HTR-8/SVneo (cell line): ENCODE data around the gene NDUFV3.
"Not testable (repeated sequence)": the region's sequence is repeated elsewhere in the genome, so short reads cannot be mapped to it uniquely, and the experiment has no call there.

Experiments
- DNase-seq: peaks from one replicate; pipeline ENCODE4 v3.0.0; 2011; ENCODE audit warnings: low spot score, mixed read lengths; ENCODE audit not compliant: insufficient read length
- FAIRE-seq: peaks from 2 replicates; lab custom pipeline; 2011; peaks lifted over from hg19 to GRCh38; lab: Jason Lieb, UNC

The NDUFV3 gene

GRCh38 chr21:42931560-42932235, 38.6 kb downstream of the NDUFV3 start:
- FAIRE-seq, result no peak
- no peak for DNase-seq

- not testable (repeated sequence) for FAIRE-seq, DNase-seq
Measured at GRCh38 chr21:42932378-42933136, 39.4 kb downstream of the NDUFV3 start.

DNA sequence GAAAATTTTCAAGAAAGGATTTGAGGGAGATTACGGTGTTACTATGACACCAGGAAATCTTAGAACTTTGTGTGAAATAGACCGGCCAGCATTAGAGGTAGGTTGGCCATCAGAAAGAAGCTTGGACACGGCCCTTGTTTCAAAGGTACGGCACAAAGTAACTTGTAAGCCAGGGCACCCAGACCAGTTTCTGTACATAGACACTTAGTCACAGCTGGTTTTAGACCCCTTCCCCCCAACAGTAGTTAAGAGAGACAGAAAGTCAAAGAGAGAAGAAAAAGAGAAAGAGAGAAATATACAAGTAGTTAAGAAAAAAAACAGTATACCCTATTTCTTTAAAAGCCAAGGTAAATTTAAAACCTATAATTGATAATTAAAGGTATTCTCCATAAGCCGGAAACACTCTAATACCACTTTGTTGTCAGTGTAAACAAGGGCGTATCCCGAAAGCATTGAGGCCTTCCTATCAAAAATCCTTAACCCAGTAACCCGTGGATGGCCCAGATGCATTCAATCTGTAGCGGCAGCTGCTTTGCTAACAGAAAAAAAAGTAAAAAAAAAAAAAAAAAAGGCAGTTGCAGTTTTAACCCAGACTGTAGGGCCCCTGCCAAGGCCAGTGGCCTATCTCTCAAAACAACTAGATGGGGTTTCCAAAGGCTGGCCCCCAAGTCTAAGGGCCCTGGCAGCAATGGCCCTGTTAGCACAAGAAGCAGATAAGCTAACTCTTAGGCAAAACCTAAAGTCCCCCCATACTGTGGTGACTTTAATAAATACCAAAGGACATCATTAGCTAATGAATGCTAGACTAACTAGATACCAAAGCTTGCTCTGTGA, 40.2 kb downstream of the NDUFV3 start:
- not testable (repeated sequence) for DNase-seq, FAIRE-seq

GRCh38 chr21:42933973-42934372, 40.9 kb downstream of the NDUFV3 start:
- DNase-seq, FAIRE-seq: not testable (repeated sequence)

GRCh38 chr21:42936360-42936759, 43.3 kb downstream of the NDUFV3 start:
- DNase-seq, FAIRE-seq: not testable (repeated sequence)

- not testable (repeated sequence) for FAIRE-seq, DNase-seq
Measured at GRCh38 chr21:42937034-42937940, 44.2 kb downstream of the NDUFV3 start.

GRCh38 chr21:42937960-42938605, 45.0 kb downstream of the NDUFV3 start:
- DNase-seq (no peak), FAIRE-seq (no peak)

DNA sequence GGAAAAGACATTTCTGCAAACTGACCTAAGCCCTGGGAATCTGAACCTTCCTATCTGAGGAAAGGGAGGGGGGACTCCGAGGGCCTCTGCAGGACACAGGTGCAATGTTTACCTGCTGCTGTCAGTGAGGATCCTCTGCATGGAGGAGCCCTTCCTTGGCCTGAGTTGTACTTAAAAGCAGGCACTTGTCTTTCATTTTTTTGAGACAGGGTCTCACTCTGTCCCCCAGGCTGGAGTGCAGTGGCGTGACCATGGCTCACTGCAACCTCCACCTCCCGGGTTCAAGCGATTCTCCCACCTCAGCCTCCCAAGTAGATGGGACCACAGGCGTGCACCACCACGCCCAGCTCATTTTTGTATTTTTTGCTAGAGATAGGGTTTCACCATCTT, 45.5 kb downstream of the NDUFV3 start:
- not testable (repeated sequence) for DNase-seq, FAIRE-seq

DNA sequence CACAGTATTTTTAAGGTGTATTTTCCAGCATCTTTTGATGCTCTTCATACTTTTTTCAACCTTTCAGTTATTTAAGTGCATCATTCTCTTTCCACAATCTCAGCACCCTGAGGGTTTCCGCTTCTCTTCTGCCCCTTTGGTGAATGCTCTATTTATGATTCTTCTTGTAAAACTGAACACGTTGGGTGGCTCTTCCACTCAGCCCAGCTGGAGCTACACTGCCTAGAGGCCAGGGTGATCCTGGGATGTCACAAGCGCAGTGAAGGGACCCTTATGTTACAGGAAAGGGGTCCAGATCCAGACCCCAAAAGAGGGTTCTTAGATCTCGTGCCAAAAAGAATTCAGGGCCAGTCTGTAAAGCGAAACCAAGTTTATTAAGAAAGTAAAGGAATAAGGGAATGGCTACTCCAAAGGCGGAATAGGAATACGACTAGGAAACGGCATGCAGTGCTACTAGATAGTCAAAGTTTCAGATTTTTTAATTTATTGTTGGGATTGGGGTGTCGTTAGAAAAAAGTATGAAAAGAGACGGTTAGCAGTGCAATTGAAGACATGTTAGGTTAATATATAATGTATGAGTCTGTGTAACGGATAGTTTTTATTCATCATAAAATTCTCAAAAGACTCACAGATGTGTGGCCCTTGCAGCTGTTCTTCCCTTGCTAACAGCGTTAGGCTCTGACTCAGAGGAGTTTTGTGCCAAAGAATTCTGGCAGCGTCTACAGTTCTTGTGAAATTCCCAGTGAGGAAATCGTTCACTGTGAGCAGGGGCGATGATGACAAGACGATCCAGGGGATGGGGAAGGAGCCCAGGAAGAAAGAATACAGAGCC, 46.7 kb downstream of the NDUFV3 start:
- peak; percentile 84 for DNase-seq
- no peak for FAIRE-seq

- no peak for FAIRE-seq
- no peak for DNase-seq
Measured at GRCh38 chr21:42941696-42942085, 48.6 kb downstream of the NDUFV3 start.

GRCh38 chr21:42942244-42942643, 49.1 kb downstream of the NDUFV3 start:
- FAIRE-seq (no peak), DNase-seq (no peak)

DNA sequence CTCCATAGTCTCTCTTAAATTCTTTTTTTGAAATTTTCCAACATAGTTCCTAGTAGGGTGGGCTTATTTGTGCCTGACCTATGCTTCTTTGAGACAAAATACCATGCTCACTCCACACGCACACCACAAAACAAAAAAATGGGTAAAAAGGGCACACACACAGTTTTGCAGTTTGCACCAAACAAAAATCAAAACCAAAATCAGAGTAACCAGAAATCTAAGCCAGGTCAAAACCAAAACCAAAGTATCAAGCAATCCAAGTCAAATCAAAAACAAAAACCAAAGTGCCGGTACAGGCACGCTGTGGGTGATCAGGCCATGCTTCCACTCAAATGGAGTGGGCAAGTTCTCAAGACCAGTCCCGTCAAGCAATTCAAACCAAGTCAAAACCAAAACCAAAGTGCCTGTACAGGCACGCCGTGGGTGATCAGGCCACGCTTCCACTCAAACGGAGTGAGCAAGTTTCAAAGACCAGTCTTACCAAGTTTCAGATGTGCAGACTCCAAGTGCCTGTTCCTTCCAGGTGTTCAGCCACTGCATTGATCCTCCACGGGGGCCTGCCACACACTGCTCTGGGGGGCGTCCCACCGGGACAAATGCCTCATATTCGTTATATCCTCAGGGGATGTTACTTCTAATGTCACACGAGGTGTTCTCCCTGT, 56.1 kb downstream of the NDUFV3 start:
- FAIRE-seq, DNase-seq: not testable (repeated sequence)

DNA sequence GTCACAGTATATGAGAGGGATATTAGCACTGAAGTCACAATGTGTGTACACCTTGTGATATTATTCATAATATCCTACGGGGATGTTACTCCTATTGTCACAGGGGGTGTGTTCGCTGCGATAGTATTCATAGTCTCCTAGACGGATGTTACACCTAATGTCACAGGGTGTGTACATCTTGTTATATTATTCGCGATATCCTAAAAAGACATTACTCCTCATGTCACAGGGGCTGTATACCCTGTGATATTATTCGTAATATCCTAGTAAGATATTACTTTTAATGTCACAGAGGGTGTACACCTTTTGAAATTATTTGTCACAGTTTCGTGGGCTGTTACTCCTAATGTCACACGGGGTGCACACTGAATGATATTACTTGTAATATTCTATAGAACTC, 58.1 kb downstream of the NDUFV3 start:
- FAIRE-seq, DNase-seq: not testable (repeated sequence)

GRCh38 chr21:42956824-42957630, 63.9 kb downstream of the NDUFV3 start:
- no peak for DNase-seq

DNA sequence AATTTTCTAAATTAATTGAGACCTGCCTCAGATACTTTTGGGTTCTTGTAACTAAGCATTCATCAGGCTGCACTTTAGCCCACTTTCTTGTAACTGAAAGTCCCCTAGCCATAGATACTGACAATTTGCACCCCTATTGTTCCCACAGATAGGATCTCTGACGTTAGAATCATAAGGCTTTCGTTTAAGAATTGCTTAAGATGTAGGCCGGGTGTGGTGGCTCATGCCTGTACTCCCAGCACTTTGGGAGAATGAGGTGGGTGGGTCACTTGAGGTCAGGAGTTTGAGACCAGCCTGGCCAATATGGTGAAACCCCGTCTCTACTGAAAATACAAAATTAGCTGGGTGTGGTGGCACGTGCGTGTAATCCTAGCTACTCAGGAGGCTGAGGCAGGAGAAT, 65.0 kb downstream of the NDUFV3 start:
- not testable (repeated sequence) for DNase-seq, FAIRE-seq

More at GRCh38 chr21:42956824-42957630, 63.9 kb downstream of the NDUFV3 start:
- FAIRE-seq, result no peak

GRCh38 chr21:42959728-42960127, 66.6 kb downstream of the NDUFV3 start:
- FAIRE-seq (no peak), DNase-seq (no peak)
